OCI-LY7 (cell line): ENCODE measurements around the gene TRMT1. TPM values are rescaled to one million over a fixed set of nuclear protein-coding genes. Genes with fewer than 3 reads are reported as not detected.

Source experiments
- BruUV-seq: library from RNA; stranded (reverse); fragments of 400-500 nt; replicated peaks from 2 replicates; lab custom pipeline; 2021; lab: Mats Ljungman, UMichigan
- CTCF ChIA-PET: fragments of 300-600 bp; sonication (Branson Sonifier 250); formaldehyde crosslinking; loops from one replicate; lab custom pipeline; 2022; ENCODE audit warnings: antibody characterized with exemption; ENCODE audit not compliant: unreplicated experiment; lab: Charles Lee
- POLR2A ChIA-PET: fragments of 300-600 bp; sonication (Branson Sonifier 250); formaldehyde crosslinking; loops from one replicate; lab custom pipeline; 2022; ENCODE audit warnings: antibody characterized with exemption; lab: Charles Lee
- DNase-seq: peaks from one replicate; pipeline ENCODE4 v3.0.0-alpha.2; 2015; ENCODE audit warnings: low spot score
- H2AFZ ChIP-seq: fragments of 200-600 bp; sonication (generic), shearing (Covaris generic); 2 replicates; pipeline ENCODE4 v1.6.1; 2014; ENCODE audit warnings: mild to moderate bottlenecking, antibody characterized with exemption, low read length, moderate library complexity
- H3K27ac ChIP-seq: fragments of 200-600 bp; sonication (generic); 2 replicates; pipeline ENCODE4 v1.5.1; 2014; ENCODE audit warnings: mixed run types, low read depth, mild to moderate bottlenecking, moderate library complexity, low read length, inconsistent platforms; ENCODE audit not compliant: poor library complexity, severe bottlenecking
- H3K36me3 ChIP-seq: fragments of 200-600 bp; sonication (generic); 2 replicates; pipeline ENCODE4 v1.6.1; 2014; ENCODE audit warnings: mild to moderate bottlenecking, antibody characterized with exemption, low read length, moderate library complexity, mixed read lengths; ENCODE audit not compliant: insufficient read depth
- H3K4me1 ChIP-seq: fragments of 200-600 bp; sonication (generic); 2 replicates; pipeline ENCODE4 v1.5.1; 2014; ENCODE audit warnings: mild to moderate bottlenecking, low read length; ENCODE audit not compliant: insufficient read depth, poor library complexity, severe bottlenecking
- H3K4me2 ChIP-seq: fragments of 200-600 bp; sonication (generic); 2 replicates; pipeline ENCODE4 v1.6.1; 2014; ENCODE audit warnings: mild to moderate bottlenecking, low read length
- H3K4me3 ChIP-seq: fragments of 200-600 bp; sonication (generic); 2 replicates; pipeline ENCODE4 v1.5.1; 2014; ENCODE audit warnings: mild to moderate bottlenecking, low read depth, low read length; ENCODE audit not compliant: poor library complexity, severe bottlenecking
- H3K79me2 ChIP-seq: fragments of 200-600 bp; sonication (generic); 2 replicates; pipeline ENCODE4 v1.6.1; 2016; ENCODE audit warnings: low read depth, mild to moderate bottlenecking, low read length, moderate library complexity, mixed read lengths; ENCODE audit not compliant: insufficient read depth
- H3K9me2 ChIP-seq: fragments of 200-600 bp; sonication (generic); 2 replicates; pipeline ENCODE4 v1.6.1; 2016; ENCODE audit warnings: mild to moderate bottlenecking, low read length, mixed read lengths; ENCODE audit not compliant: insufficient read depth
- H3K9me3 ChIP-seq: fragments of 200-600 bp; sonication (generic); 2 replicates; pipeline ENCODE4 v1.6.1; 2014; ENCODE audit warnings: mild to moderate bottlenecking, mixed run types, low read length, mixed read lengths
- H4K20me1 ChIP-seq: fragments of 200-600 bp; sonication (generic); 2 replicates; pipeline ENCODE4 v1.6.1; 2014; ENCODE audit warnings: mild to moderate bottlenecking, antibody characterized with exemption, low read length, moderate library complexity, mixed read lengths; ENCODE audit not compliant: insufficient read depth
- CTCF ChIP-seq: fragments of 200-600 bp; sonication (generic); conservative IDR thresholded peaks from 2 replicates; pipeline ENCODE4 v1.5.1; 2014; ENCODE audit warnings: mild to moderate bottlenecking, antibody characterized with exemption, low read length, moderate library complexity, mixed read lengths
- EZH2phosphoT487 ChIP-seq: fragments of 200-600 bp; sonication (generic); IDR thresholded peaks from 2 replicates; pipeline ENCODE4 v1.6.1; 2018; ENCODE audit warnings: low read depth, borderline replicate concordance, mild to moderate bottlenecking, mixed run types, antibody characterized with exemption, low read length, moderate library complexity, mixed read lengths
- intact Hi-C: fragments of 100-400 bp; cut with micrococcal nuclease; formaldehyde crosslinking; loops from one replicate; pipeline ENCODE4 v1.10.0; 2022; ENCODE audit not compliant: unreplicated experiment
- total RNA-seq, 2 experiments: library from RNA; depleted of rRNA in 1 of 2; stranded (reverse); fragments of >200 nt in 1 of 2; shearing (Covaris generic) in 1 of 2; gene quantifications; 2 replicates each; pipeline ENCODE4 v1.2.3, GENCODE V29; 2014 to 2022

The TRMT1 gene
- total RNA-seq, 2 experiments from 2014 or later: 50.4 to 56.8 TPM

- peaks cover 73% of the 10 kb centered on the region for H3K4me1 ChIP-seq
- POLR2A ChIA-PET: interaction anchor here (0.8 to 1.0 kb wide), 2 partner anchors 15 to 24 kb away, joined by 3 read pairs; partner anchors contain the start of gene NACC1
- peak; percentile 88 for DNase-seq
- peak within 1 kb of the TSS; percentile 96 for H3K27ac ChIP-seq
- H3K79me2 ChIP-seq: peaks cover 17% of the 10 kb centered on the region
- H4K20me1 ChIP-seq: no peaks in the 10 kb centered on the region
- CTCF ChIA-PET: interaction anchor here (1.3 kb wide), 1 partner anchor 49 kb away, joined by 3 read pairs; no protein-coding TSS in a partner anchor
- H3K9me2 ChIP-seq: no peaks in the 10 kb centered on the region
- H3K9me3 ChIP-seq: no peaks in the 10 kb centered on the region
- intact Hi-C loops: loop anchor here (1.0 kb wide), 1 partner anchor 13 kb away; the partner anchor contains the start of gene TRMT1
- H3K4me2 ChIP-seq: peak within 1 kb of the TSS; percentile 85
- peaks cover 30% of the 10 kb centered on the region for H3K36me3 ChIP-seq
- no peak for TF ChIP-seq EZH2phosphoT487
- no peak for TF ChIP-seq CTCF
- peak within 1 kb of the TSS; percentile 12; the same call in 1 of the 2 replicates for H2AFZ ChIP-seq
- H3K4me3 ChIP-seq: peak within 1 kb of the TSS; percentile 83
- BruUV-seq: TSS peak; percentile 38
These were observed 13.6 kb downstream of the TRMT1 start, which contains the start of gene LYL1 for GRCh38 chr19:13102666-13103580. Gene LYL1, minus strand, starts transcription at chr19:13102858. Its CDS starts 1,687 bp downstream, at chr19:13101171.

GRCh38 chr19:13102416-13102665 is 14.2 kb downstream of the TRMT1 start:
- TF ChIP-seq CTCF (no peak), EZH2phosphoT487 (no peak)
- peak overlapping the region; percentile 83 for H3K4me3 ChIP-seq
- peaks cover 17% of the 10 kb centered on the region for H3K79me2 ChIP-seq
- H4K20me1 ChIP-seq: no peaks in the 10 kb centered on the region
- H3K9me2 ChIP-seq: no peaks in the 10 kb centered on the region
- H3K4me2 ChIP-seq: peak overlapping the region; percentile 85
- DNase-seq: no peak
- H3K9me3 ChIP-seq: no peaks in the 10 kb centered on the region
- H3K36me3 ChIP-seq: peaks cover 26% of the 10 kb centered on the region
- ChIA-PET CTCF (no interaction called here), POLR2A (no interaction called here)
- intact Hi-C loops: loop anchor here (1.0 kb wide), 1 partner anchor 14 kb away; the partner anchor contains the start of gene TRMT1
- H2AFZ ChIP-seq: peak overlapping the region; percentile 12; the same call in 1 of the 2 replicates
- H3K27ac ChIP-seq: peak overlapping the region; percentile 96
- peaks cover 74% of the 10 kb centered on the region for H3K4me1 ChIP-seq
- BruUV-seq: no TSS peak
